Immature natural killer cell (primary cell): Measurements from ENCODE around the gene FSD1. TPM values are rescaled to one million over a fixed set of nuclear protein-coding genes. Genes with fewer than 3 reads are reported as not detected.

ENCODE experiments used
- DNase-seq, 3 donors: peaks; one replicate each; pipeline ENCODE4 v3.0.0; 2022; ENCODE audit warnings: mixed read lengths in 1 of 3
- H3K27ac Mint-ChIP-seq, 6 donors: one replicate each; pipeline ENCODE4 v1.8.0; 2020; ENCODE audit warnings: mixed read lengths in 6 of 6, mild to moderate bottlenecking in 5 of 6, inconsistent platforms in 4 of 6, moderate library complexity in 3 of 6
- H3K27me3 Mint-ChIP-seq, 3 donors: one replicate each; pipeline ENCODE4 v1.8.0; 2020 to 2021; ENCODE audit warnings: low read depth in 3 of 3, mild to moderate bottlenecking in 3 of 3, mixed read lengths in 3 of 3, moderate library complexity in 3 of 3, inconsistent platforms in 1 of 3
- H3K36me3 Mint-ChIP-seq, 3 donors: one replicate each; pipeline ENCODE4 v1.8.0; 2020; ENCODE audit warnings: mixed read lengths in 3 of 3, inconsistent platforms in 2 of 3, mild to moderate bottlenecking in 2 of 3
- H3K4me1 Mint-ChIP-seq, 2 donors: one replicate each; pipeline ENCODE4 v1.8.0; 2020; ENCODE audit warnings: inconsistent platforms in 2 of 2, mild to moderate bottlenecking in 2 of 2, mixed read lengths in 2 of 2, moderate library complexity in 1 of 2
- H3K4me3 Mint-ChIP-seq, 5 donors: one replicate each; pipeline ENCODE4 v1.8.0; 2020; ENCODE audit warnings: mild to moderate bottlenecking in 5 of 5, mixed read lengths in 5 of 5, inconsistent platforms in 3 of 5, moderate library complexity in 3 of 5
- H3K9me3 Mint-ChIP-seq, 6 donors: one replicate each; pipeline ENCODE4 v1.8.0; 2020; ENCODE audit warnings: mild to moderate bottlenecking in 6 of 6, mixed read lengths in 6 of 6, inconsistent platforms in 4 of 6, moderate library complexity in 3 of 6
- polyA plus RNA-seq, 3 donors: library from polyadenylated mRNA; unstranded; fragments of 300-500 nt; fragmentation: Illumina TruSeq; gene quantifications; one replicate each; pipeline ENCODE4 v1.2.3, GENCODE V29; 2021

Gene FSD1
- polyA plus RNA-seq, 3 donors from 2014 or later = 10.1 to 23.8 (median 12.8) TPM

DNA sequence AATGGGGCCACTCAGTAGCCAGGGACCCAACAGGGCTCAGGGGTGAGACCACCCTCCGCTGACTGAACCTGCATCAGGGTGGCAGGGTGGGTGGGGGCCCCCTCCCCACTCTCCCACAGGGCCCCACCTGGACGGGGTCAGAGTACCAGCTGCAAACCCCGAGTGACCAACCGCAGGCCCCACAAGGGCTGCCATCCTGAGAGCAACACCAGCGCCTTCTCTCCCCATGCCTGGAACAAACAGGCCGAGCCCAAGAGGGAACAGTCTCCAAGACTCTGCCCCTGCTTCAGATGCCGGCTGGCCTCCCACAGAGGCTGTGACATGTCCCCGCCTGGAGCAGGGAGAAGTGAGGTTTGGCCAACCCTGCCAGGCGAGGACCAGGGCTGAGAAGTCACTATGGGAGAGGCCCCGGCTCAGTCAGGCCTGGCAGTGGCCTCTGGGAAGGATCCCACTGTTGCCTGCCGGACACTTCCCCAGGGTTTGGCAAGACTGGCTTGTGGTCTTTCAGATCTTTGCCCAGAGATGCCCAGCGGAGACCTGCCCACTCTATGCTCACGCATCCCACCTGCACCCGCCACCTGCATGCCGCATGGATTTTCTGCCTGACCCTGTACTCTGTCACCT, 66.1 kb downstream of the FSD1 start:
- Mint-ChIP-seq H3K36me3 (no peaks in the 10 kb centered on the region), H3K27me3 (peaks cover 0 to 7% (median 2%) of the 10 kb centered on the region in 3 donors), H3K4me3 (peak overlapping the region; percentile 42 to 87 (median 53)), H3K27ac (peak overlapping the region; percentile 20 to 91 (median 76)), H3K4me1 (peaks cover 50 to 52% of the 10 kb centered on the region in 2 donors), H3K9me3 (no peaks in the 10 kb centered on the region)
- no peak for DNase-seq

GRCh38 chr19:4371247-4372164, 67.1 kb downstream of the FSD1 start:
- Mint-ChIP-seq H3K9me3 (no peaks in the 10 kb centered on the region), H3K27me3 (peaks cover 0 to 7% (median 2%) of the 10 kb centered on the region in 3 donors), H3K27ac (peak overlapping the region; percentile 20 to 91 (median 76)), H3K36me3 (no peaks in the 10 kb centered on the region), H3K4me1 (peaks cover 57 to 62% of the 10 kb centered on the region in 2 donors), H3K4me3 (peak overlapping the region; percentile 30 to 55 (median 50))
- DNase-seq = no peak

- no peak overlapping the region for H3K4me3 Mint-ChIP-seq
- H3K9me3 Mint-ChIP-seq = no peaks in the 10 kb centered on the region
- H3K27ac Mint-ChIP-seq = no peak overlapping the region
- no peaks in the 10 kb centered on the region for H3K36me3 Mint-ChIP-seq
- DNase-seq = no peak
- peaks cover 0 to 7% (median 2%) of the 10 kb centered on the region in 3 donors for H3K27me3 Mint-ChIP-seq
- peaks cover 62 to 69% of the 10 kb centered on the region in 2 donors for H3K4me1 Mint-ChIP-seq
Observed at GRCh38 chr19:4372165-4373012, 68.0 kb downstream of the FSD1 start.

- H3K27me3 Mint-ChIP-seq = peaks cover 0 to 5% (median 2%) of the 10 kb centered on the region in 3 donors
- H3K4me3 Mint-ChIP-seq = no peak overlapping the region
- H3K4me1 Mint-ChIP-seq = peaks cover 60 to 64% of the 10 kb centered on the region in 2 donors
- no peaks in the 10 kb centered on the region for H3K36me3 Mint-ChIP-seq
- no peaks in the 10 kb centered on the region for H3K9me3 Mint-ChIP-seq
- no peak overlapping the region for H3K27ac Mint-ChIP-seq
- no peak for DNase-seq
Observed at GRCh38 chr19:4373013-4373367, 68.6 kb downstream of the FSD1 start.

Other genes starting within 250 kb of the FSD1 start
- 10 to 100 TPM; 10.2 to 62.3 (median 29.0) TPM for gene ZBTB7A, start 237.7 kb upstream of the FSD1 start, polyA plus RNA-seq
- gene MAP2K2, start 180.5 kb upstream of the FSD1 start, polyA plus RNA-seq = 10 to 100 TPM; 75.5 to 96.0 (median 86.6) TPM
- gene CREB3L3, start 151.0 kb upstream of the FSD1 start, polyA plus RNA-seq = not detected
- 1 to 10 TPM in 2 of 3 donors, under 1 TPM in 1; 0.86 to 7.4 (median 1.4) TPM for gene SIRT6, start 122.0 kb upstream of the FSD1 start, polyA plus RNA-seq
- gene ANKRD24, start 121.9 kb upstream of the FSD1 start, polyA plus RNA-seq = under 1 TPM in 1 of 3 donors, not detected in 2; 0.24 TPM
- not detected for gene EBI3, start 75.1 kb upstream of the FSD1 start, polyA plus RNA-seq
- 10 to 100 TPM; 13.8 to 42.4 (median 16.9) TPM for gene YJU2, start 57.5 kb upstream of the FSD1 start, polyA plus RNA-seq
- gene SHD, start 25.3 kb upstream of the FSD1 start, polyA plus RNA-seq = not detected
- gene TMIGD2, start 2.2 kb upstream of the FSD1 start, polyA plus RNA-seq = 100 to 1,000 TPM in 1 of 3 donors, 10 to 100 TPM in 2; 85.3 to 116 (median 86.1) TPM
- gene STAP2, start 34.2 kb downstream of the FSD1 start, polyA plus RNA-seq = 1 to 10 TPM in 1 of 3 donors, under 1 TPM in 1, not detected in 1; 0.89 to 4.2 TPM
- 10 to 100 TPM in 2 of 3 donors, 1 to 10 TPM in 1; 9.0 to 13.4 (median 11.3) TPM for gene MPND, start 39.0 kb downstream of the FSD1 start, polyA plus RNA-seq
- 10 to 100 TPM; 13.8 to 24.6 (median 18.4) TPM for gene SH3GL1, start 95.9 kb downstream of the FSD1 start, polyA plus RNA-seq
- 1 to 10 TPM; 1.5 to 8.5 (median 2.9) TPM for gene CHAF1A, start 98.0 kb downstream of the FSD1 start, polyA plus RNA-seq
- 1 to 10 TPM; 4.7 to 8.3 (median 6.3) TPM for gene UBXN6, start 153.2 kb downstream of the FSD1 start, polyA plus RNA-seq
- gene HDGFL2, start 167.7 kb downstream of the FSD1 start, polyA plus RNA-seq = 10 to 100 TPM in 2 of 3 donors, 1 to 10 TPM in 1; 7.3 to 32.5 (median 16.1) TPM
- under 1 TPM in 2 of 3 donors, not detected in 1; 0.03 to 0.20 TPM for gene PLIN4, start 213.9 kb downstream of the FSD1 start, polyA plus RNA-seq
- gene PLIN5, start 230.6 kb downstream of the FSD1 start, polyA plus RNA-seq = not detected
- gene LRG1, start 235.4 kb downstream of the FSD1 start, polyA plus RNA-seq = not detected